ENCODE measurements around the gene ZP4. TPM values are rescaled to one million over a fixed set of nuclear protein-coding genes. Genes with fewer than 3 reads are reported as not detected.

ZP4 gene
- total and polyA plus RNA-seq, 2 of the 4 experiments (the other 2 are of a cell fraction): not detected

- Histone ChIP-seq H2BK20ac (ENCODE audit: low read depth, low read length) (peak overlapping the region; percentile 52), H2BK5ac (ENCODE audit: low read depth, low read length, poor library complexity, severe bottlenecking) (no peak overlapping the region), H2AK5ac (ENCODE audit: low read depth, low read length) (no peak overlapping the region), H2AK9ac (replicated peaks; ENCODE audit: low read depth, low read length, poor library complexity) (peak overlapping the region; percentile 71), H4K20me1 (ENCODE audit: insufficient read depth, low read length) (no peaks in the 10 kb centered on the region), H3K56ac (ENCODE audit: extremely low read depth, insufficient read depth, low read length) (no peak overlapping the region), H3K9me3 (ENCODE audit: control insufficient read depth, insufficient read depth, low read length) (no peaks in the 10 kb centered on the region), H3K9ac (ENCODE audit: low read depth, low read length) (no peak overlapping the region), H2AFZ (replicated peaks; ENCODE audit: low read length, poor library complexity) (peak overlapping the region; percentile 16), H3K18ac (ENCODE audit: low read depth, low read length) (no peak overlapping the region), H3K36me3 (ENCODE audit: control insufficient read depth, insufficient read depth, low read length) (no peaks in the 10 kb centered on the region), H3K4me2 (ENCODE audit: low read depth, low read length) (peak overlapping the region; percentile 65), H3K14ac (replicated peaks; ENCODE audit: low read depth, low read length) (no peak overlapping the region), H3K23ac (ENCODE audit: low read depth, low read length) (no peak overlapping the region), H3K4me1 (ENCODE audit: control insufficient read depth, insufficient read depth, low read length) (no peaks in the 10 kb centered on the region), H4K5ac (ENCODE audit: low read depth, low read length) (no peak overlapping the region), H3K79me1 (ENCODE audit: low read depth in 1 of 2, low read length in 2 of 2) (no peaks in the 10 kb centered on the region), H3K27ac (ENCODE audit: insufficient read depth, low read length) (no peak overlapping the region), H2BK120ac (ENCODE audit: low read depth, low read length) (no peak overlapping the region; the same call in 1 of the 2 replicates), H3K4me3 (ENCODE audit: insufficient read depth, low read depth, low read length) (peak overlapping the region; percentile 26; the same call in 1 of the 2 replicates), H3K27me3 (ENCODE audit: control insufficient read depth, insufficient read depth, low read length) (no peaks in the 10 kb centered on the region), H3K4ac (ENCODE audit: low read depth, low read length) (peak overlapping the region; percentile 20; the same call in 1 of the 2 replicates), H4K91ac (ENCODE audit: insufficient read depth, low read depth, low read length) (peak overlapping the region; percentile 16; the same call in 1 of the 2 replicates), H3K9me1 (ENCODE audit: insufficient read depth, low read length) (no peaks in the 10 kb centered on the region), H4K8ac (ENCODE audit: low read depth in 2 of 2, low read length in 2 of 2) (no peak overlapping the region), H2BK15ac (ENCODE audit: low read depth, low read length) (no peak overlapping the region)
- ATAC-seq (ENCODE audit: low read depth) (peak; percentile 79), DNase-seq (no peak)
- TF ChIP-seq SMC3 (IDR thresholded peaks at IDR 0.05; ENCODE audit: low read depth, low read length) (peak; percentile 63), CHD1 (IDR thresholded peaks at IDR 0.05; ENCODE audit: low read depth, low read length) (no peak), ELK1 (IDR thresholded peaks at IDR 0.05; ENCODE audit: borderline replicate concordance, low read depth, low read length) (no peak), MXI1 (IDR thresholded peaks at IDR 0.05; ENCODE audit: borderline replicate concordance, low read depth, low read length) (no peak), RAD21 (IDR thresholded peaks at IDR 0.05; ENCODE audit: low read length) (peak; percentile 72), BHLHE40 (IDR thresholded peaks at IDR 0.05; ENCODE audit: low read depth, low read length) (peak; percentile 86), USF2 (IDR thresholded peaks at IDR 0.05; ENCODE audit: low read depth, low read length) (peak; percentile 57; the same call in 1 of the 2 replicates), CEBPB (IDR thresholded peaks at IDR 0.05; ENCODE audit: low read depth, low read length) (no peak), MAZ (IDR thresholded peaks at IDR 0.05; ENCODE audit: borderline replicate concordance, low read depth, low read length) (no peak), POLR2A (IDR thresholded peaks at IDR 0.05; ENCODE audit: low read depth, low read length) (no peak), MAFK (IDR thresholded peaks at IDR 0.05; ENCODE audit: low read depth, low read length) (no peak), CTCF (conservative IDR thresholded peaks at IDR 0.05; ENCODE audit: low read depth, low read length) (peak; percentile 67)
- WGBS, 2 experiments (ENCODE audit: extremely low coverage in 2 of 2, insufficient read length in 1 of 2): 15% methylated on average over 14 of the region's 25 CpGs; no CpG with 5 or more reads in 1 of the 2 experiments
- intact Hi-C loops (cut with micrococcal nuclease) (loop anchor here (2.0 to 10.0 kb wide), 3 partner anchors 390 to 1086 kb away; no protein-coding TSS in a partner anchor), dilution Hi-C loops (cut with HindIII; ENCODE audit: low sequenced_read_pairs, unreplicated experiment) (no loop called here), in situ Hi-C loops (cut with MboI; ENCODE audit: low sequenced_read_pairs) (no loop called here)
- BruUV-seq (replicated peaks): no TSS peak
- ChIA-PET CTCF (interaction anchor here (0.5 to 1.9 kb wide), 27 partner anchors 9 to 1096 kb away, joined by 3 to 12 read pairs (median 3); no protein-coding TSS in a partner anchor), POLR2A (ENCODE audit: unreplicated experiment) (no interaction called here)
Measured at GRCh38 chr1:237864338-237865244, 26.1 kb downstream of the ZP4 start.

All from IMR-90 (cell line).